Measurements from ENCODE around the gene TAS2R46. TPM values are rescaled to one million over a fixed set of nuclear protein-coding genes. Genes with fewer than 3 reads are reported as not detected.
A peak's percentile ranks its signal among the peaks of the same experiment; 100 is the strongest.

The TAS2R46 gene
- total and polyA plus RNA-seq, 8 donors = 2.2 to 10.5 (median 4.1) TPM; not detected in 5

- peaks cover 0 to 16% (median 4%) of the 10 kb centered on the region in 4 donors for H3K4me1 ChIP-seq
- intact Hi-C loops (cut with DNase I; ENCODE audit: low total_unique reads) = no loop called here
- 79 to 87% (median 84%) methylated on average over 5 of the region's 5 CpGs for WGBS, 5 donors
Observed at GRCh38 chr12:11069854-11070365, 7.8 kb upstream of the TAS2R46 start.

GRCh38 chr12:11067514-11067913 lies 5.4 kb upstream of the TAS2R46 start:
- intact Hi-C loops (cut with DNase I; ENCODE audit: low total_unique reads) = no loop called here
- 30 to 61% (median 55%) methylated on average over 2 of the region's 2 CpGs for WGBS, 5 donors
- Histone ChIP-seq H3K4me1 (peaks cover 0 to 16% (median 4%) of the 10 kb centered on the region in 4 donors), H3K27me3 (no peaks in the 10 kb centered on the region), H3K4me3 (no peak overlapping the region), H3K27ac (no peak overlapping the region), H3K36me3 (no peaks in the 10 kb centered on the region), H3K9me3 (no peaks in the 10 kb centered on the region)
- DNase-seq = peak in 1 of 2 donors; percentile 16
- TF ChIP-seq CTCF (IDR thresholded peaks at IDR 0.05) (no peak), EP300 (IDR thresholded peaks at IDR 0.05) (no peak), POLR2A (IDR thresholded peaks at IDR 0.05) (no peak), POLR2AphosphoS5 (IDR thresholded peaks at IDR 0.05) (no peak)

More at GRCh38 chr12:11069854-11070365, 7.8 kb upstream of the TAS2R46 start:
- H3K4me3 ChIP-seq = no peak overlapping the region
- no peaks in the 10 kb centered on the region for H3K36me3 ChIP-seq
- TF ChIP-seq CTCF (IDR thresholded peaks at IDR 0.05) (no peak), POLR2AphosphoS5 (IDR thresholded peaks at IDR 0.05) (no peak)
- no peak overlapping the region for H3K27ac ChIP-seq
- no peak for DNase-seq
- H3K9me3 ChIP-seq = no peaks in the 10 kb centered on the region
- H3K27me3 ChIP-seq = no peaks in the 10 kb centered on the region

- no peak overlapping the region for H3K4me3 ChIP-seq
- DNase-seq = no peak
- TF ChIP-seq EP300 (IDR thresholded peaks at IDR 0.05) (no peak), POLR2A (IDR thresholded peaks at IDR 0.05) (no peak), CTCF (IDR thresholded peaks at IDR 0.05) (no peak), POLR2AphosphoS5 (IDR thresholded peaks at IDR 0.05) (no peak)
- intact Hi-C loops (cut with DNase I; ENCODE audit: low total_unique reads) = no loop called here
- H3K27me3 ChIP-seq = no peaks in the 10 kb centered on the region
- H3K4me1 ChIP-seq = no peaks in the 10 kb centered on the region
- no peak overlapping the region for H3K27ac ChIP-seq
- no peaks in the 10 kb centered on the region for H3K9me3 ChIP-seq
- no peaks in the 10 kb centered on the region for H3K36me3 ChIP-seq
Observed at GRCh38 chr12:11059784-11060183, 2.3 kb downstream of the TAS2R46 start.

- 89 to 100% (median 96%) methylated on average over 3 of the region's 3 CpGs for WGBS, 5 donors
- no peaks in the 10 kb centered on the region for H3K4me1 ChIP-seq
- H3K9me3 ChIP-seq = no peaks in the 10 kb centered on the region
- no peak for DNase-seq
- H3K4me3 ChIP-seq = no peak overlapping the region
- no peaks in the 10 kb centered on the region for H3K27me3 ChIP-seq
- TF ChIP-seq CTCF (IDR thresholded peaks at IDR 0.05) (no peak), POLR2A (IDR thresholded peaks at IDR 0.05) (no peak), EP300 (IDR thresholded peaks at IDR 0.05) (no peak), POLR2AphosphoS5 (IDR thresholded peaks at IDR 0.05) (no peak)
- intact Hi-C loops (cut with DNase I; ENCODE audit: low total_unique reads) = no loop called here
- no peaks in the 10 kb centered on the region for H3K36me3 ChIP-seq
- no peak overlapping the region for H3K27ac ChIP-seq
Observed at GRCh38 chr12:11059041-11059440, 3.1 kb downstream of the TAS2R46 start.
